ENCODE results near the gene ZBTB24.

ZBTB24 gene

GRCh38 chr6:109514946-109515345, 31.9 kb upstream of the ZBTB24 start:
- DNase-seq (ENCODE audit: low read depth, low spot score), result no peak
- Histone ChIP-seq H3K27me3 (ENCODE audit: control insufficient read depth, insufficient read depth, low read length) (no peaks in the 10 kb centered on the region), H3K4me3 (ENCODE audit: low read length) (no peak overlapping the region), H3K27ac (ENCODE audit: low read length) (no peak overlapping the region), H3K9me3 (ENCODE audit: control insufficient read depth, insufficient read depth, low read length) (peaks cover 3% of the 10 kb centered on the region), H3K4me1 (ENCODE audit: control insufficient read depth, insufficient read depth, low read length) (no peaks in the 10 kb centered on the region; the same call in 1 of the 2 replicates), H3K36me3 (ENCODE audit: control insufficient read depth, insufficient read depth, low read length) (no peaks in the 10 kb centered on the region; the same call in 1 of the 2 replicates)
- WGBS (ENCODE audit: insufficient coverage, insufficient read length), result no CpG with 5 or more reads among the region's 3 CpGs

DNA sequence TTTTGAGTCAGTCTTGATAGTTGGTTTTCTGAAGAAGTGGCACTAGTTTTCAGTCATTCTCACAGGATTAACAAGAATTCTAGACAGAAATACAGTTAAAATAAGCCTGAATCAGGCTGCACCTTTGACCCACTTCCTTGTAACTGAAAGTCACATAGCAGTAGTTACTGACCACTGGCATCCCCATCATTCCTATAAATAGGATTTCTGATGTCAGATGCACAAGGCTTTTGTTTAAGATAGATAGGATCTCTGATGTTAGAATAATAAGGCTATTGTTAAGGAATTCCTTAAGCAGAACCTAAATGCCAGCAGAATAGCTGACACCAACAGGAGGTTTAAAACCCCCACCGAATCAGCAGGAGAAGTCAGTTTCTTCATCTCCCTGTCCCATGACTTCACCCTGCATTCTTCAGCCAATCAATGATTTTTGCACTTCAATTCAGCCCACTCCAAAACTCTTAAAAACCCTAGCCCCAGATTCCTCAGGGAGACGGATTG, 30.6 kb upstream of the ZBTB24 start:
- Histone ChIP-seq H3K27ac (ENCODE audit: low read length) (no peak overlapping the region), H3K36me3 (ENCODE audit: control insufficient read depth, insufficient read depth, low read length) (no peaks in the 10 kb centered on the region; the same call in 1 of the 2 replicates), H3K9me3 (ENCODE audit: control insufficient read depth, insufficient read depth, low read length) (peaks cover 6% of the 10 kb centered on the region), H3K4me3 (ENCODE audit: low read length) (no peak overlapping the region), H3K27me3 (ENCODE audit: control insufficient read depth, insufficient read depth, low read length) (no peaks in the 10 kb centered on the region), H3K4me1 (ENCODE audit: control insufficient read depth, insufficient read depth, low read length) (no peaks in the 10 kb centered on the region; the same call in 1 of the 2 replicates)
- WGBS (ENCODE audit: insufficient coverage, insufficient read length), result no CpG with 5 or more reads among the region's 2 CpGs
- peak; percentile 48 for DNase-seq (ENCODE audit: low read depth, low spot score)

DNA sequence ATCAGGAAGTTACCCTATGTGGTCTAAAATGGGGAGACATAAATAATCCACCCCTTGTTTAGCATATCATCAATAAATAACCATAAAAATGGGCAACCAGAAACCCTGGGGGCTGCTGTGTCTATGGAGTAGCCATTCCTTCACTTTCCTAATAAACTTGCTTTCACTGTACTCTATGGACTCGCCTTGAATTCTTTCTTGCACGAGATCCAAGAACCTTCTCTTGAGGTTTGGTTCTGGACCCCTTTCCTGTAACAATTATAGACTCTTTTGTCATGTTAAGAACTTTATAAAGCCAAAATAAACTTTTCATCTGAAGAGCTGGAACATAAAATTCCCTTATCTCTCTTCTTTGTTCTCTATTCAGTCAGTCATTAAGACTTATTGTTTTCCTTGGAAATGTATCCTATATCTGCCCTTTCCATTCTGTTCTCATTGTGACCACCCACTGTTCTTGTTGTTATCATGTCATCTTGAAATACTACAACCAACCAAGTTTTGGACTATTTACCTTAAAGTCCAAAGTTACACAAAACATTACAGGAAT, 29.3 kb upstream of the ZBTB24 start:
- Histone ChIP-seq H3K4me1 (ENCODE audit: control insufficient read depth, insufficient read depth, low read length) (no peaks in the 10 kb centered on the region; the same call in 1 of the 2 replicates), H3K27me3 (ENCODE audit: control insufficient read depth, insufficient read depth, low read length) (no peaks in the 10 kb centered on the region), H3K4me3 (ENCODE audit: low read length) (no peak overlapping the region), H3K9me3 (ENCODE audit: control insufficient read depth, insufficient read depth, low read length) (peaks cover 6% of the 10 kb centered on the region), H3K36me3 (ENCODE audit: control insufficient read depth, insufficient read depth, low read length) (no peaks in the 10 kb centered on the region; the same call in 1 of the 2 replicates), H3K27ac (ENCODE audit: low read length) (no peak overlapping the region)
- no peak for DNase-seq (ENCODE audit: low read depth, low spot score)
- no CpG with 5 or more reads among the region's 2 CpGs for WGBS (ENCODE audit: insufficient coverage, insufficient read length)

GRCh38 chr6:109511832-109512231, 28.8 kb upstream of the ZBTB24 start:
- Histone ChIP-seq H3K4me1 (ENCODE audit: control insufficient read depth, insufficient read depth, low read length) (no peaks in the 10 kb centered on the region; the same call in 1 of the 2 replicates), H3K4me3 (ENCODE audit: low read length) (no peak overlapping the region), H3K36me3 (ENCODE audit: control insufficient read depth, insufficient read depth, low read length) (no peaks in the 10 kb centered on the region; the same call in 1 of the 2 replicates), H3K27ac (ENCODE audit: low read length) (no peak overlapping the region), H3K9me3 (ENCODE audit: control insufficient read depth, insufficient read depth, low read length) (peaks cover 6% of the 10 kb centered on the region), H3K27me3 (ENCODE audit: control insufficient read depth, insufficient read depth, low read length) (no peaks in the 10 kb centered on the region)
- no peak for DNase-seq (ENCODE audit: low read depth, low spot score)
- no CpG with 5 or more reads among the region's 2 CpGs for whole genome bisulfite sequencing (ENCODE audit: insufficient coverage, insufficient read length)

DNA sequence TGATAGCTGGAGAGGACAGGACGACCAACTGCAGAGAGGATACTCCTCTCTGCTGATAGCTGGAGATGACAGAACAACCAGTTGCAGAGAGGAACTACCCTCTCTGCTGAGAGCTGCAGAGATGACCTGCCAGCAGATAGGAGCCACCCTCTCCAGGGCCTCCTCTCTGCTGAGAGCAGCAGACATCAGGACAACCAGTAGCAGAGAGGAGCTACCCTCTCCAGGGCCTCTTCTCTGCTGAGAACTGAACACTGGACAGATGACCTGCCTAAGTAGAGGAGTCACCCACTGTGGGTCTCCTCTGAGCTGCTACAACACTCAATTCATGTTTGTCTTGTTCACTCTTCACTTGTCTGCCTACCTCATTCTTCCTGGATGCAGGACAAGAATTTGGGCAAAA, 27.3 kb upstream of the ZBTB24 start:
- Histone ChIP-seq H3K4me3 (ENCODE audit: low read length) (no peak overlapping the region), H3K4me1 (ENCODE audit: control insufficient read depth, insufficient read depth, low read length) (no peaks in the 10 kb centered on the region; the same call in 1 of the 2 replicates)
- WGBS (ENCODE audit: insufficient coverage, insufficient read length), result no CpG with 5 or more reads among the region's 1 CpG

DNA sequence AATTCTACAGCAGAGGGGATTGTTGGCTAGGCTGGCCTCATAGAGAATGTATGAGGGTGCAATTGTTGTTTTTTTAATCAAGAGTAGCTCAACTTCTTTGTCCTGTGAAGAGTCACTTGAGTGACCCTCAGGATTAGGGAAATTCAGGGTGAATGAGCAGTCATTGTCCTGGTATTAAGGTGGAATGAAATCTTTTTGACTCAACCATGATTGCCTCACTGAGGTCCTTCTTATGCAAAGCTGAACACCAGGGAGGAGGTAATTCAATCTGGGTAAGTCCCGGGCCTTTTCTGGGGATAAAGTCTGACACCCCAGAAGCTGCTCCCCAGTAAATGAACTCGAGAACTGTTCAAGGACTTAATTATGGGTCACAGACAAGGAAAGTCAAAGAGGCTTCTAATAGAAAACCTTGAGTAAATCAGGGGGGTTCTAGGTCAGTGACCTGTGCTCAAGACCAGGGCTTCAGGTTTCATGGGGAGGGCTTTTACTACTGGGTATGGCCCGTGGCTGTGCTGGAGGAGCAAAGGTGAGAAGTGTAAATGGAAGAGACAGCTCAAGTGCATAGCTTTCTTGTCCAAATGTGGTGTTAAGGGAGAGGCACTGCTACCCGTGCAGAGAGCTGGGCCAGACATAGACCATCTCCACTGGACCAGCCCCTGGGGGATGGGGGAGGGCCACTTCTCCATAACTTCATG, 25.3 kb upstream of the ZBTB24 start:
- no peak for DNase-seq (ENCODE audit: low read depth, low spot score)
- Histone ChIP-seq H3K27me3 (ENCODE audit: control insufficient read depth, insufficient read depth, low read length) (no peaks in the 10 kb centered on the region), H3K9me3 (ENCODE audit: control insufficient read depth, insufficient read depth, low read length) (peaks cover 6% of the 10 kb centered on the region), H3K36me3 (ENCODE audit: control insufficient read depth, insufficient read depth, low read length) (no peaks in the 10 kb centered on the region; the same call in 1 of the 2 replicates), H3K4me1 (ENCODE audit: control insufficient read depth, insufficient read depth, low read length) (0 out of 2 replicates have a peak, but pooled peaks cover 1% of the 10 kb centered on the region), H3K4me3 (ENCODE audit: low read length) (no peak overlapping the region), H3K27ac (ENCODE audit: low read length) (no peak overlapping the region)
- WGBS (ENCODE audit: insufficient coverage, insufficient read length), result no CpG with 5 or more reads among the region's 4 CpGs

More for the DNA sequence above, 27.3 kb upstream of the ZBTB24 start:
- no peaks in the 10 kb centered on the region; the same call in 1 of the 2 replicates for H3K36me3 ChIP-seq (ENCODE audit: control insufficient read depth, insufficient read depth, low read length)
- peaks cover 6% of the 10 kb centered on the region for H3K9me3 ChIP-seq (ENCODE audit: control insufficient read depth, insufficient read depth, low read length)
- DNase-seq (ENCODE audit: low read depth, low spot score), result no peak
- H3K27me3 ChIP-seq (ENCODE audit: control insufficient read depth, insufficient read depth, low read length), result no peaks in the 10 kb centered on the region
- H3K27ac ChIP-seq (ENCODE audit: low read length), result no peak overlapping the region

GRCh38 chr6:109507490-109508072, 24.6 kb upstream of the ZBTB24 start:
- H3K9me3 ChIP-seq (ENCODE audit: control insufficient read depth, insufficient read depth, low read length), result peaks cover 6% of the 10 kb centered on the region
- no peak overlapping the region for H3K4me3 ChIP-seq (ENCODE audit: low read length)
- H3K27me3 ChIP-seq (ENCODE audit: control insufficient read depth, insufficient read depth, low read length), result no peaks in the 10 kb centered on the region
- 0 out of 2 replicates have a peak, but pooled peaks cover 1% of the 10 kb centered on the region for H3K4me1 ChIP-seq (ENCODE audit: control insufficient read depth, insufficient read depth, low read length)
- H3K36me3 ChIP-seq (ENCODE audit: control insufficient read depth, insufficient read depth, low read length), result no peaks in the 10 kb centered on the region; the same call in 1 of the 2 replicates
- no peak overlapping the region for H3K27ac ChIP-seq (ENCODE audit: low read length)
- WGBS (ENCODE audit: insufficient coverage, insufficient read length), result no CpG with 5 or more reads among the region's 4 CpGs
- no peak for DNase-seq (ENCODE audit: low read depth, low spot score)

DNA sequence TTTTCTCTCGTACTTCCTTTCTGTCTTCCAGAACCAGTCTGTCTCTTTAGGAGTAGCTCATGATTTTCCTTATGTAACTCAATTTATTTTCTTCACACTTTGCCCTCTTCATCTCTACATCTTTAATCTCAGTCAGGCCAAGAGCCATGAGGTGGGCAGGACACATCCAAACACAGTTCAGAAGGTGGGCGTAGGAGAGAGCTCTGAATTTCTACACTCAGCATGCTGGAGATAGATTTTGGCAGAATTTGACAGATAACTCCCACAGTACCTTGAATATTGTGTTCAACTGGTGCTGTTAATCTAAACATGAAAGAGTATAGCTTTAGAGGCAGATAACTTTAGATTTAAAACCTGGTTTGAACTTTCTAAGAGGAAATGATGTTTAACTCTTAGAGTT, 23.8 kb upstream of the ZBTB24 start:
- DNase-seq (ENCODE audit: low read depth, low spot score), result no peak
- WGBS (ENCODE audit: insufficient coverage, insufficient read length), result no CpG with 5 or more reads among the region's 2 CpGs
- Histone ChIP-seq H3K4me3 (ENCODE audit: low read length) (no peak overlapping the region), H3K27ac (ENCODE audit: low read length) (no peak overlapping the region), H3K27me3 (ENCODE audit: control insufficient read depth, insufficient read depth, low read length) (no peaks in the 10 kb centered on the region), H3K36me3 (ENCODE audit: control insufficient read depth, insufficient read depth, low read length) (no peaks in the 10 kb centered on the region; the same call in 1 of the 2 replicates), H3K9me3 (ENCODE audit: control insufficient read depth, insufficient read depth, low read length) (peaks cover 6% of the 10 kb centered on the region), H3K4me1 (ENCODE audit: control insufficient read depth, insufficient read depth, low read length) (0 out of 2 replicates have a peak, but pooled peaks cover 1% of the 10 kb centered on the region)

- no peak overlapping the region for H3K4me3 ChIP-seq (ENCODE audit: low read length)
- no peaks in the 10 kb centered on the region for H3K27me3 ChIP-seq (ENCODE audit: control insufficient read depth, insufficient read depth, low read length)
- no CpG with 5 or more reads among the region's 2 CpGs for WGBS (ENCODE audit: insufficient coverage, insufficient read length)
- peaks cover 6% of the 10 kb centered on the region for H3K9me3 ChIP-seq (ENCODE audit: control insufficient read depth, insufficient read depth, low read length)
- no peaks in the 10 kb centered on the region; the same call in 1 of the 2 replicates for H3K36me3 ChIP-seq (ENCODE audit: control insufficient read depth, insufficient read depth, low read length)
- H3K4me1 ChIP-seq (ENCODE audit: control insufficient read depth, insufficient read depth, low read length), result 0 out of 2 replicates have a peak, but pooled peaks cover 1% of the 10 kb centered on the region
- H3K27ac ChIP-seq (ENCODE audit: low read length), result no peak overlapping the region
- no peak for DNase-seq (ENCODE audit: low read depth, low spot score)
Observed at GRCh38 chr6:109506314-109506713, 23.3 kb upstream of the ZBTB24 start.

Data from iPS DF 6.9 (cell line).